IPS-18c (cell line): ENCODE measurements around the gene SATL1.
"Not testable (repeated sequence)": the region's sequence is repeated elsewhere in the genome, so short reads cannot be mapped to it uniquely, and the experiment has no call there.

Source experiments
- H3K4me3 ChIP-seq: 2 replicates; pipeline ENCODE4 v1.7.0; 2013; ENCODE audit warnings: low read depth, mild to moderate bottlenecking, low read length, moderate library complexity; ENCODE audit not compliant: insufficient read depth
- H3K9me3 ChIP-seq: one replicate; pipeline ENCODE4 v1.6.1; 2013; ENCODE audit warnings: mild to moderate bottlenecking, low read length, moderate library complexity; ENCODE audit not compliant: control insufficient read depth, insufficient read depth

The SATL1 gene

GRCh38 chrX:85243761-85244449, at the start of gene SATL1, which contains the start of gene ZNF711:
Gene SATL1, minus strand, starts transcription at chrX:85243779. Its CDS starts 134,811 bp downstream, at chrX:85108968.
Gene ZNF711, plus strand, starts transcription at chrX:85243991. Its CDS starts 3,582 bp downstream, at chrX:85247573.
- Histone ChIP-seq H3K9me3 (peaks cover 4% of the 10 kb centered on the region), H3K4me3 (peak within 1 kb of the TSS; percentile 76)

GRCh38 chrX:85288992-85289723, 45.6 kb upstream of the SATL1 start:
- no peak overlapping the region; the same call in 1 of the 2 replicates for H3K4me3 ChIP-seq
- peaks cover 2% of the 10 kb centered on the region for H3K9me3 ChIP-seq

GRCh38 chrX:85285286-85285685, 41.7 kb upstream of the SATL1 start:
- H3K9me3 ChIP-seq, H3K4me3 ChIP-seq: not testable (repeated sequence)

- peak overlapping the region; percentile 76 for H3K4me3 ChIP-seq
- peaks cover 4% of the 10 kb centered on the region for H3K9me3 ChIP-seq
Measured at GRCh38 chrX:85244450-85245211, 1.1 kb upstream of the SATL1 start.

GRCh38 chrX:85243155-85243554, 424 bp downstream of the SATL1 start:
- peak overlapping the region; percentile 76 for H3K4me3 ChIP-seq

GRCh38 chrX:85223359-85223758, 20.2 kb downstream of the SATL1 start:
- no peak overlapping the region for H3K4me3 ChIP-seq

More at GRCh38 chrX:85243155-85243554, 424 bp downstream of the SATL1 start:
- H3K9me3 ChIP-seq: peaks cover 4% of the 10 kb centered on the region

GRCh38 chrX:85221361-85221760, 22.2 kb downstream of the SATL1 start:
- H3K4me3 ChIP-seq: no peak overlapping the region
- no peaks in the 10 kb centered on the region for H3K9me3 ChIP-seq

More at GRCh38 chrX:85223359-85223758, 20.2 kb downstream of the SATL1 start:
- H3K9me3 ChIP-seq: no peaks in the 10 kb centered on the region

- Histone ChIP-seq H3K4me3 (no peak overlapping the region), H3K9me3 (peaks cover 3% of the 10 kb centered on the region)
Measured at GRCh38 chrX:85215946-85216345, 27.6 kb downstream of the SATL1 start.

- Histone ChIP-seq H3K4me3 (no peak overlapping the region), H3K9me3 (peaks cover 3% of the 10 kb centered on the region)
Measured at GRCh38 chrX:85213792-85214530, 29.6 kb downstream of the SATL1 start.

- Histone ChIP-seq H3K9me3 (no peaks in the 10 kb centered on the region), H3K4me3 (no peak overlapping the region)
Measured at GRCh38 chrX:85203461-85203970, 40.1 kb downstream of the SATL1 start.

GRCh38 chrX:85196319-85196718, 47.3 kb downstream of the SATL1 start:
- Histone ChIP-seq H3K9me3 (no peaks in the 10 kb centered on the region), H3K4me3 (no peak overlapping the region)

- H3K9me3 ChIP-seq: peaks cover 2% of the 10 kb centered on the region
Measured at GRCh38 chrX:85159644-85160043, 83.9 kb downstream of the SATL1 start.

GRCh38 chrX:85140964-85141363, 102.6 kb downstream of the SATL1 start:
- Histone ChIP-seq H3K9me3 (peaks cover 2% of the 10 kb centered on the region), H3K4me3 (no peak overlapping the region)

More at GRCh38 chrX:85159644-85160043, 83.9 kb downstream of the SATL1 start:
- H3K4me3 ChIP-seq: no peak overlapping the region

GRCh38 chrX:85139422-85139821, 104.2 kb downstream of the SATL1 start:
- no peak overlapping the region for H3K4me3 ChIP-seq
- H3K9me3 ChIP-seq: peaks cover 2% of the 10 kb centered on the region

- no peak overlapping the region for H3K4me3 ChIP-seq
- peaks cover 5% of the 10 kb centered on the region for H3K9me3 ChIP-seq
Measured at GRCh38 chrX:85136409-85136808, 107.2 kb downstream of the SATL1 start.

GRCh38 chrX:85115252-85115651, 128.3 kb downstream of the SATL1 start:
- Histone ChIP-seq H3K4me3 (no peak overlapping the region), H3K9me3 (no peaks in the 10 kb centered on the region)

- Histone ChIP-seq H3K4me3 (no peak overlapping the region), H3K9me3 (no peaks in the 10 kb centered on the region)
Measured at GRCh38 chrX:85114776-85115175, 128.8 kb downstream of the SATL1 start.
